Panc1 (cell line): Measurements from ENCODE around the gene N4BP2L1. TPM values are rescaled to one million over a fixed set of nuclear protein-coding genes. Genes with fewer than 3 reads are reported as not detected.

Experiments used
- ATAC-seq: fragments of 200-7000 bp; cut with Tn5 transposase; 2 replicates; pipeline ENCODE4 v1.9.1; 2020; ENCODE audit warnings: mild to moderate bottlenecking, moderate library complexity
- BruUV-seq: library from RNA; stranded (reverse); fragments of 400-500 nt; replicated peaks from 2 replicates; lab custom pipeline; 2021; lab: Mats Ljungman, UMichigan
- CTCF ChIA-PET: fragments of 300-600 bp; sonication (Branson Sonifier 250); formaldehyde crosslinking; loops from one replicate; lab custom pipeline; 2022; ENCODE audit warnings: antibody characterized with exemption; lab: Charles Lee
- POLR2A ChIA-PET: fragments of 300-600 bp; sonication (Branson Sonifier 250); formaldehyde crosslinking; loops from one replicate; lab custom pipeline; 2022; ENCODE audit warnings: antibody characterized with exemption; lab: Charles Lee
- DNase-seq: peaks from one replicate; pipeline ENCODE4 v3.0.0-alpha.2; 2010; ENCODE audit warnings: low read depth, low spot score
- H3K27ac ChIP-seq: 2 replicates; pipeline ENCODE4 v1.5.1; 2011; ENCODE audit warnings: mild to moderate bottlenecking, low read length, inconsistent platforms
- H3K27me3 ChIP-seq: fragments of 200-500 bp; sonication (Bioruptor generic); 2 replicates; pipeline ENCODE4 v1.6.0; 2014; ENCODE audit warnings: low read length, inconsistent platforms; ENCODE audit not compliant: control insufficient read depth, insufficient read depth
- H3K36me3 ChIP-seq: fragments of 200-500 bp; sonication (Bioruptor generic); 2 replicates; pipeline ENCODE4 v1.5.1; 2014; ENCODE audit warnings: inconsistent platforms, mild to moderate bottlenecking, low read length, moderate library complexity; ENCODE audit not compliant: control insufficient read depth, insufficient read depth
- H3K4me1 ChIP-seq: 2 replicates; pipeline ENCODE4 v1.5.1; 2011; ENCODE audit warnings: inconsistent platforms, mild to moderate bottlenecking, low read length, moderate library complexity; ENCODE audit not compliant: control insufficient read depth, insufficient read depth
- H3K4me3 ChIP-seq, 2 experiments: 2 replicates each; pipeline ENCODE4 v1.5.1; 2011 to 2012; ENCODE audit warnings: low read depth in 2 of 2, low read length in 2 of 2, mild to moderate bottlenecking in 2 of 2, inconsistent platforms in 1 of 2, moderate library complexity in 1 of 2
- H3K9me3 ChIP-seq: fragments of 200-500 bp; sonication (Bioruptor generic); 2 replicates; pipeline ENCODE4 v1.5.1; 2014; ENCODE audit warnings: low read depth, mild to moderate bottlenecking, inconsistent platforms, low read length, moderate library complexity; ENCODE audit not compliant: control insufficient read depth, insufficient read depth
- CTCF ChIP-seq: fragments of 450-650 bp; IDR thresholded peaks from 2 replicates; pipeline ENCODE4 v1.5.1; 2017; ENCODE audit warnings: mild to moderate bottlenecking
- POLR2AphosphoS5 ChIP-seq: IDR thresholded peaks from 2 replicates; pipeline ENCODE4 v1.6.1; 2012; ENCODE audit warnings: mild to moderate bottlenecking, low read depth, low read length, moderate library complexity
- SIN3A ChIP-seq: IDR thresholded peaks from 2 replicates; pipeline ENCODE4 v1.6.1; 2012; ENCODE audit warnings: low read depth, mild to moderate bottlenecking, low read length, moderate library complexity, borderline replicate concordance; ENCODE audit not compliant: insufficient read depth
- TCF7L2 ChIP-seq: IDR thresholded peaks from 2 replicates; pipeline ENCODE4 v1.6.1; 2011; ENCODE audit warnings: mild to moderate bottlenecking, low read depth, low read length, inconsistent platforms
- in situ Hi-C: cut with HindIII; loops from 2 replicates; pipeline ENCODE4 v1.10.0; 2016; ENCODE audit warnings: low sequenced_read_pairs, low pct_unique_long_range_greater_than_20kb
- intact Hi-C: fragments of 100-400 bp; cut with micrococcal nuclease; formaldehyde crosslinking; loops from one replicate; pipeline ENCODE4 v1.10.0; 2022; ENCODE audit not compliant: unreplicated experiment
- total RNA-seq: library from RNA; stranded (reverse); gene quantifications from one replicate; pipeline ENCODE4 v1.2.1, GENCODE V29; 2021; ENCODE audit not compliant: unreplicated experiment
- TF ChIP-seq, protein P1 (sequence below), 2 experiments: IDR thresholded peaks; 2 replicates each; pipeline ENCODE4 v1.6.1; 2011 to 2012; ENCODE audit warnings: low read depth in 2 of 2, control low read depth in 1 of 2, low read length in 1 of 2, mild to moderate bottlenecking in 1 of 2, moderate library complexity in 1 of 2; ENCODE audit not compliant: insufficient read depth in 1 of 2

The N4BP2L1 gene
- total RNA-seq, 1 experiment from 2014 or later: 1.8 TPM

DNA sequence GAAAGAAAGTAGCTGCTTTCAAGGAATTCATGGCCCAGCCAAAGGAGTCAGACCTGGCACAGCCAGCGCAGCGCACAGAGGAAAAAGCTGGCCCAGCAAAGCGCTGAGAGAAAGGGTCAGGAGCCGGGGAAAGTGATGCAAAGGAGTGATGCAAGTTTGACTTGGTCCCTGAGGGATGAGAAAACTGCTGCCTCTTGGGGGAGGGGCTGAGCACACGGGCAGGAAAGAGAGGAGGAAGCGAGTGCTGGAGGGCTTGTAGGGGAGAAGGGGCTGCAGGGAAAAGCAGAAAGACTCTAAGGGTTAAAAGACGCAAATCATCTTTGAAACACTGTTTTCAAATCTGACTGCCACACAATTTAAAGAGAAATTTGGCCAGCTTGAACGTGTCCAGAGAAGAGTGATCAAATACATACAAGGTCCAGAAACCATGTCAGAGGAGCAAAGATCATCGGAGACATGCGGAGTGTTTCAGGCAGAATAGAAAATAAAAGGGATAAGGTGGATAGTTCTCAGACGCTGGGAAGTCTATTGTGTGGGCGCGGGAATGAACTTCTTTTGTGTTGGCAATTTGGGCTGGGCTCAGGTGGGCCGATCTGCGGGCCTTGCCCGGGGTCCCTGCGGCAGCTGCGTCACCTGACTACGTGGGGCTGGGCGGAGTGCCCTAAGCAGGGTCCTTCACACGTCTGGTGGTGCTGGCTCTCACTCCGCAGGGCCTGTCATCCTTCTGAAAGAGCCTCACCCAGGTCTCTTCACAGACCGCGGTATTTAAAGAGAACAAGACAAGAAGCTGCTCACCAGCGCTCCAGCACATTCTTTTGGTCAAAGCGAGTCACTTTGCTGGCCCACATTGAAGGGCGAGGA lies 18.1 kb downstream of the N4BP2L1 start:
- intact Hi-C loops: no loop called here
- no peak overlapping the region for H3K4me3 ChIP-seq
- CTCF ChIA-PET: no interaction called here

DNA sequence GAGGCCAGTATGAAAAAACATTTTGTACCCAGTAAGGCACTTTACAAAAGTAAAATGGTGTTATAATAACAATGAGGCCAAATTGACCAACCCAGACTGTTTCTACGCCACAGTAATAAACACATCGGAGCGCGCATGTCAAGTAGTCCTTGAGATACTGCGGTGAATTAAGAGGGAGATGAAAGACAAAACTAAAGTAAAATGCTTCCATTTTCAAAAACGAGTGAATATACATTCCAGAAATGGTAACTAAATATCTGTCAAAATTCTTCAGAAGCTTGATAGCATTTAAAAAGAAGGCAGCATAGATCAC lies 19.0 kb downstream of the N4BP2L1 start:
- in situ Hi-C loops (no loop called here), intact Hi-C loops (no loop called here)
- Histone ChIP-seq H3K9me3 (no peaks in the 10 kb centered on the region), H3K4me3 (no peak overlapping the region), H3K27me3 (no peaks in the 10 kb centered on the region), H3K36me3 (no peaks in the 10 kb centered on the region), H3K27ac (no peak overlapping the region), H3K4me1 (no peaks in the 10 kb centered on the region; the same call in 1 of the 2 replicates)
- DNase-seq (no peak), ATAC-seq (no peak)
- ChIA-PET POLR2A (no interaction called here), CTCF (no interaction called here)
- no TSS peak for BruUV-seq
- no peak for TF ChIP-seq SIN3A
- no peak for TF ChIP-seq POLR2AphosphoS5
- TF ChIP-seq TCF7L2: no peak
- TF ChIP-seq, protein P1, sequence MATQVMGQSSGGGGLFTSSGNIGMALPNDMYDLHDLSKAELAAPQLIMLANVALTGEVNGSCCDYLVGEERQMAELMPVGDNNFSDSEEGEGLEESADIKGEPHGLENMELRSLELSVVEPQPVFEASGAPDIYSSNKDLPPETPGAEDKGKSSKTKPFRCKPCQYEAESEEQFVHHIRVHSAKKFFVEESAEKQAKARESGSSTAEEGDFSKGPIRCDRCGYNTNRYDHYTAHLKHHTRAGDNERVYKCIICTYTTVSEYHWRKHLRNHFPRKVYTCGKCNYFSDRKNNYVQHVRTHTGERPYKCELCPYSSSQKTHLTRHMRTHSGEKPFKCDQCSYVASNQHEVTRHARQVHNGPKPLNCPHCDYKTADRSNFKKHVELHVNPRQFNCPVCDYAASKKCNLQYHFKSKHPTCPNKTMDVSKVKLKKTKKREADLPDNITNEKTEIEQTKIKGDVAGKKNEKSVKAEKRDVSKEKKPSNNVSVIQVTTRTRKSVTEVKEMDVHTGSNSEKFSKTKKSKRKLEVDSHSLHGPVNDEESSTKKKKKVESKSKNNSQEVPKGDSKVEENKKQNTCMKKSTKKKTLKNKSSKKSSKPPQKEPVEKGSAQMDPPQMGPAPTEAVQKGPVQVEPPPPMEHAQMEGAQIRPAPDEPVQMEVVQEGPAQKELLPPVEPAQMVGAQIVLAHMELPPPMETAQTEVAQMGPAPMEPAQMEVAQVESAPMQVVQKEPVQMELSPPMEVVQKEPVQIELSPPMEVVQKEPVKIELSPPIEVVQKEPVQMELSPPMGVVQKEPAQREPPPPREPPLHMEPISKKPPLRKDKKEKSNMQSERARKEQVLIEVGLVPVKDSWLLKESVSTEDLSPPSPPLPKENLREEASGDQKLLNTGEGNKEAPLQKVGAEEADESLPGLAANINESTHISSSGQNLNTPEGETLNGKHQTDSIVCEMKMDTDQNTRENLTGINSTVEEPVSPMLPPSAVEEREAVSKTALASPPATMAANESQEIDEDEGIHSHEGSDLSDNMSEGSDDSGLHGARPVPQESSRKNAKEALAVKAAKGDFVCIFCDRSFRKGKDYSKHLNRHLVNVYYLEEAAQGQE (IDR thresholded peaks at IDR 0.05; ENCODE audit: insufficient read depth in 1 of 2, low read depth in 2 of 2, low read length in 1 of 2): no peak
- no peak for TF ChIP-seq CTCF

More for the DNA sequence above, 18.1 kb downstream of the N4BP2L1 start:
- no peaks in the 10 kb centered on the region for H3K36me3 ChIP-seq
- ATAC-seq: no peak
- H3K9me3 ChIP-seq: no peaks in the 10 kb centered on the region
- no peak for TF ChIP-seq CTCF
- no peak for TF ChIP-seq TCF7L2
- TF ChIP-seq SIN3A: no peak
- TF ChIP-seq POLR2AphosphoS5: no peak
- TF ChIP-seq, protein P1 (IDR thresholded peaks at IDR 0.05; ENCODE audit: insufficient read depth in 1 of 2, low read depth in 2 of 2, low read length in 1 of 2): no peak
- no peak for DNase-seq
- H3K27me3 ChIP-seq: no peaks in the 10 kb centered on the region
- POLR2A ChIA-PET: no interaction called here
- in situ Hi-C loops: no loop called here
- no peak overlapping the region for H3K27ac ChIP-seq
- no peaks in the 10 kb centered on the region; the same call in 1 of the 2 replicates for H3K4me1 ChIP-seq
- BruUV-seq: no TSS peak
